Loucy (cell line): ENCODE measurements around the gene TMEM119.

Source experiments
- H2AFZ ChIP-seq: fragments of 200-600 bp; sonication (generic); 2 replicates; pipeline ENCODE4 v1.6.0; 2016; ENCODE audit warnings: antibody characterized with exemption, mild to moderate bottlenecking, low read length, moderate library complexity
- H3F3A ChIP-seq: fragments of 200-600 bp; 2 replicates; pipeline ENCODE4 v1.6.0; 2016; ENCODE audit warnings: antibody characterized with exemption, low read depth, mild to moderate bottlenecking
- H3K27me3 ChIP-seq: fragments of 200-600 bp; sonication (generic); 2 replicates; pipeline ENCODE4 v1.6.1; 2014; ENCODE audit warnings: low read length, mild to moderate bottlenecking; ENCODE audit not compliant: insufficient read depth, poor library complexity, severe bottlenecking
- H3K36me3 ChIP-seq: fragments of 200-600 bp; sonication (generic); 2 replicates; pipeline ENCODE4 v1.6.1; 2016; ENCODE audit warnings: low read length; ENCODE audit not compliant: insufficient read depth
- H3K4me1 ChIP-seq: fragments of 200-600 bp; sonication (generic); 2 replicates; pipeline ENCODE4 v1.5.1; 2014; ENCODE audit warnings: low read length, mild to moderate bottlenecking; ENCODE audit not compliant: insufficient read depth, poor library complexity, severe bottlenecking
- H3K4me2 ChIP-seq: fragments of 200-600 bp; sonication (generic); 2 replicates; pipeline ENCODE4 v1.6.0; 2014; ENCODE audit warnings: antibody characterized with exemption, low read length, low read depth, mild to moderate bottlenecking; ENCODE audit not compliant: poor library complexity, severe bottlenecking
- H3K4me3 ChIP-seq: fragments of 200-600 bp; sonication (generic); 2 replicates; pipeline ENCODE4 v1.5.1; 2014; ENCODE audit warnings: low read length, mild to moderate bottlenecking, mixed read lengths; ENCODE audit not compliant: poor library complexity, severe bottlenecking
- H3K79me2 ChIP-seq: fragments of 200-600 bp; sonication (generic); 2 replicates; pipeline ENCODE4 v1.6.1; 2014; ENCODE audit warnings: low read length; ENCODE audit not compliant: insufficient read depth
- H3K9ac ChIP-seq: fragments of 200-600 bp; sonication (generic); 2 replicates; pipeline ENCODE4 v1.6.0; 2014; ENCODE audit warnings: mild to moderate bottlenecking, low read depth, low read length, moderate library complexity; ENCODE audit not compliant: poor library complexity, severe bottlenecking
- H3K9me2 ChIP-seq: fragments of 200-600 bp; sonication (generic); replicated peaks from 2 replicates; pipeline ENCODE4 v1.6.1; 2016; ENCODE audit warnings: low read depth, low read length, mixed read lengths
- H3K9me3 ChIP-seq: fragments of 200-600 bp; sonication (generic); 2 replicates; pipeline ENCODE4 v1.6.1; 2014; ENCODE audit warnings: mild to moderate bottlenecking, antibody characterized with exemption, low read length, low read depth; ENCODE audit not compliant: insufficient read depth
- H4K20me1 ChIP-seq: fragments of 200-600 bp; sonication (generic); 2 replicates; pipeline ENCODE4 v1.6.0; 2014; ENCODE audit warnings: antibody characterized with exemption, low read length, mild to moderate bottlenecking; ENCODE audit not compliant: insufficient read depth, poor library complexity, severe bottlenecking
- CTCF ChIP-seq: fragments of 200-600 bp; sonication (generic); conservative IDR thresholded peaks from 2 replicates; pipeline ENCODE4 v1.5.1; 2014; ENCODE audit warnings: mild to moderate bottlenecking, antibody characterized with exemption, low read length
- EZH2phosphoT487 ChIP-seq: fragments of 200-600 bp; IDR thresholded peaks from 2 replicates; pipeline ENCODE4 v1.6.1; 2018; ENCODE audit warnings: antibody characterized with exemption, mild to moderate bottlenecking, moderate library complexity, borderline replicate concordance

The TMEM119 gene

GRCh38 chr12:108600702-108601007 lies 2.8 kb upstream of the TMEM119 start:
- H3K9ac ChIP-seq, result no peak overlapping the region
- H3K9me2 ChIP-seq, result no peaks in the 10 kb centered on the region
- no peaks in the 10 kb centered on the region for H3K9me3 ChIP-seq
- no peaks in the 10 kb centered on the region for H3K4me1 ChIP-seq
- H3F3A ChIP-seq, result no peaks in the 10 kb centered on the region
- H3K4me2 ChIP-seq, result no peak overlapping the region
- no peak overlapping the region for H2AFZ ChIP-seq
- no peaks in the 10 kb centered on the region for H3K36me3 ChIP-seq
- H3K4me3 ChIP-seq, result no peak overlapping the region
- H3K27me3 ChIP-seq, result no peaks in the 10 kb centered on the region
- H4K20me1 ChIP-seq, result no peaks in the 10 kb centered on the region
- H3K79me2 ChIP-seq, result no peaks in the 10 kb centered on the region
- TF ChIP-seq EZH2phosphoT487 (no peak), CTCF (no peak)

- no peaks in the 10 kb centered on the region for H3K79me2 ChIP-seq
- H3K9me2 ChIP-seq, result no peaks in the 10 kb centered on the region
- H3K9ac ChIP-seq, result no peak overlapping the region
- no peaks in the 10 kb centered on the region for H4K20me1 ChIP-seq
- H3K4me2 ChIP-seq, result no peak overlapping the region
- H3K36me3 ChIP-seq, result no peaks in the 10 kb centered on the region
- no peak for TF ChIP-seq CTCF
- no peak for TF ChIP-seq EZH2phosphoT487
- no peaks in the 10 kb centered on the region for H3F3A ChIP-seq
- H2AFZ ChIP-seq, result no peak overlapping the region
- H3K4me3 ChIP-seq, result no peak overlapping the region
- no peaks in the 10 kb centered on the region for H3K27me3 ChIP-seq
- no peaks in the 10 kb centered on the region for H3K4me1 ChIP-seq
- no peaks in the 10 kb centered on the region for H3K9me3 ChIP-seq
Observed at GRCh38 chr12:108599948-108600701, 2.2 kb upstream of the TMEM119 start.

GRCh38 chr12:108599541-108599940 lies 1.7 kb upstream of the TMEM119 start:
- Histone ChIP-seq H3K9me3 (no peaks in the 10 kb centered on the region), H3K4me2 (no peak overlapping the region), H4K20me1 (no peaks in the 10 kb centered on the region), H3K4me1 (no peaks in the 10 kb centered on the region), H3K9ac (no peak overlapping the region), H3F3A (no peaks in the 10 kb centered on the region), H3K4me3 (no peak overlapping the region), H3K79me2 (no peaks in the 10 kb centered on the region), H3K27me3 (no peaks in the 10 kb centered on the region), H3K36me3 (no peaks in the 10 kb centered on the region), H3K9me2 (no peaks in the 10 kb centered on the region), H2AFZ (no peak overlapping the region)
- TF ChIP-seq CTCF (no peak), EZH2phosphoT487 (no peak)
